ENCODE data around the gene IL21R. TPM values are rescaled to one million over a fixed set of nuclear protein-coding genes. Genes with fewer than 3 reads are reported as not detected.

The IL21R gene
- total and polyA plus RNA-seq, 3 donors from 2014 or later: 0.31 to 2.3 (median 0.87) TPM

DNA sequence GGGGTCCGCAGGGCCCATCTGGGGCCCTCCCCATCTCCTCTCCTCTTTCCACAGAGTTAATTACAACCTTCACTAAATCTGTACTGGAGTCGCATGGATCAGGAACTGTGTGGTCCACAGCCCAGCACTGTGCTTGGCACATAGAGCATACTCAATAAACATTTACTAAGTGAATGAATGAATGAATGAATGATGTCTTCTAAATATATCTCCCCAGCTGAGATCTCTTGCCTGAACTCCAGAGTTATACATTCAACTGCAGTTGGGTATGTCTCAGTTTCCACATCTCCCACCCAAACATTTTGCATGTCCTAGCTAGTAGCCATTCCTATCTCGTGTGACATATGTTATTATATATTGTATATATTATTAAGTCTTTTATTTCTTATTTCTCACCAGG is 28.7 kb upstream of the IL21R start:
- no peak for TF ChIP-seq POLR2A (IDR thresholded peaks at IDR 0.05)
- TF ChIP-seq, protein P1, sequence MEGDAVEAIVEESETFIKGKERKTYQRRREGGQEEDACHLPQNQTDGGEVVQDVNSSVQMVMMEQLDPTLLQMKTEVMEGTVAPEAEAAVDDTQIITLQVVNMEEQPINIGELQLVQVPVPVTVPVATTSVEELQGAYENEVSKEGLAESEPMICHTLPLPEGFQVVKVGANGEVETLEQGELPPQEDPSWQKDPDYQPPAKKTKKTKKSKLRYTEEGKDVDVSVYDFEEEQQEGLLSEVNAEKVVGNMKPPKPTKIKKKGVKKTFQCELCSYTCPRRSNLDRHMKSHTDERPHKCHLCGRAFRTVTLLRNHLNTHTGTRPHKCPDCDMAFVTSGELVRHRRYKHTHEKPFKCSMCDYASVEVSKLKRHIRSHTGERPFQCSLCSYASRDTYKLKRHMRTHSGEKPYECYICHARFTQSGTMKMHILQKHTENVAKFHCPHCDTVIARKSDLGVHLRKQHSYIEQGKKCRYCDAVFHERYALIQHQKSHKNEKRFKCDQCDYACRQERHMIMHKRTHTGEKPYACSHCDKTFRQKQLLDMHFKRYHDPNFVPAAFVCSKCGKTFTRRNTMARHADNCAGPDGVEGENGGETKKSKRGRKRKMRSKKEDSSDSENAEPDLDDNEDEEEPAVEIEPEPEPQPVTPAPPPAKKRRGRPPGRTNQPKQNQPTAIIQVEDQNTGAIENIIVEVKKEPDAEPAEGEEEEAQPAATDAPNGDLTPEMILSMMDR (IDR thresholded peaks at IDR 0.05): no peak
- WGBS, 2 donors: 93 to 94% methylated on average over 3 of the region's 3 CpGs
- H3K36me3 ChIP-seq (ENCODE audit: low read depth, missing control alignments): no peaks in the 10 kb centered on the region
- no peak overlapping the region for H3K4me3 ChIP-seq
- no peak overlapping the region for H3K27ac ChIP-seq
- intact Hi-C loops (cut with DNase I; ENCODE audit: low total_unique reads): no loop called here
- H3K27me3 ChIP-seq: no peaks in the 10 kb centered on the region
- H3K9me3 ChIP-seq: no peaks in the 10 kb centered on the region
- H3K4me1 ChIP-seq: peaks cover 2% of the 10 kb centered on the region
- no peak for DNase-seq

DNA sequence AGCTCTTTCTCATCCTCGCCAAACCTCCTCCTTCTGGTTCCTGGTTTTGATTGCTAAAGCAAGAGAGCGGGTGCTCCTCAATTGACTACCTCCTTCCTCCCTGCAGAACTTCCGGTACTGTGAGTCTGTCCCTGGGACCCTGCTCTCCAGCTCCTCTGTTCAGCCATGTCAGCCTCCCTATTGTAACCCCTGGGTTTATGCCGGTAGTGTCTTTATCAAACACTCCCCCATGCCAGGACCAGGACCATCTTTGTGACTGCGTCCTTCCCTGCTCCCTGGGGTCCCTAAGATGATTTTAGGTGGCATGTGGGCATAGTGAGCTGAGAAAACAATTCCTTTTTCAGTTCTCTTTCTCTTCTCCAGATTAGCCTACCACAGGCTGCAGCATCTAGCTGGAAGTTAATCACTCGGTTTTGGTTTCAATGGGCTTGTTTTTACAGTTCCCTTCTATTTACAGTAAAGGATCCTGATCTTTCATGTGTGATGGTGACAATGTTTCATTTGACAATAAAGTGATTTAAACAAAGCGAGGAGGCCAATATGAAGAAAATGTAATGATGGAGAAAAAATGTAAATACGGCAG is 27.7 kb upstream of the IL21R start:
- H3K4me1 ChIP-seq: peaks cover 2% of the 10 kb centered on the region
- H3K4me3 ChIP-seq: peak overlapping the region in 1 of 2 donors; percentile 31
- H3K27ac ChIP-seq: no peak overlapping the region
- no peaks in the 10 kb centered on the region for H3K36me3 ChIP-seq (ENCODE audit: low read depth, missing control alignments)
- H3K27me3 ChIP-seq: no peaks in the 10 kb centered on the region
- H3K9me3 ChIP-seq: no peaks in the 10 kb centered on the region
- intact Hi-C loops (cut with DNase I; ENCODE audit: low total_unique reads): no loop called here
- TF ChIP-seq, protein P1 (IDR thresholded peaks at IDR 0.05): no peak
- no peak for TF ChIP-seq POLR2A (IDR thresholded peaks at IDR 0.05)
- WGBS, 2 donors: 63 to 65% methylated on average over 8 of the region's 8 CpGs
- DNase-seq: no peak

GRCh38 chr16:27374804-27375425 is 27.1 kb upstream of the IL21R start:
- 12 to 15% methylated on average over 9 of the region's 9 CpGs for WGBS, 2 donors
- no peak overlapping the region for H3K27ac ChIP-seq
- peak overlapping the region in 1 of 2 donors; percentile 31 for H3K4me3 ChIP-seq
- intact Hi-C loops (cut with DNase I; ENCODE audit: low total_unique reads): no loop called here
- peaks cover 2% of the 10 kb centered on the region for H3K4me1 ChIP-seq
- no peaks in the 10 kb centered on the region for H3K27me3 ChIP-seq
- H3K36me3 ChIP-seq (ENCODE audit: low read depth, missing control alignments): no peaks in the 10 kb centered on the region
- H3K9me3 ChIP-seq: no peaks in the 10 kb centered on the region
- TF ChIP-seq, protein P1 (IDR thresholded peaks at IDR 0.05): peak in 2 of 3 experiments; percentile 32 to 42
- no peak for TF ChIP-seq POLR2A (IDR thresholded peaks at IDR 0.05)
- DNase-seq: peak; percentile 80

DNA sequence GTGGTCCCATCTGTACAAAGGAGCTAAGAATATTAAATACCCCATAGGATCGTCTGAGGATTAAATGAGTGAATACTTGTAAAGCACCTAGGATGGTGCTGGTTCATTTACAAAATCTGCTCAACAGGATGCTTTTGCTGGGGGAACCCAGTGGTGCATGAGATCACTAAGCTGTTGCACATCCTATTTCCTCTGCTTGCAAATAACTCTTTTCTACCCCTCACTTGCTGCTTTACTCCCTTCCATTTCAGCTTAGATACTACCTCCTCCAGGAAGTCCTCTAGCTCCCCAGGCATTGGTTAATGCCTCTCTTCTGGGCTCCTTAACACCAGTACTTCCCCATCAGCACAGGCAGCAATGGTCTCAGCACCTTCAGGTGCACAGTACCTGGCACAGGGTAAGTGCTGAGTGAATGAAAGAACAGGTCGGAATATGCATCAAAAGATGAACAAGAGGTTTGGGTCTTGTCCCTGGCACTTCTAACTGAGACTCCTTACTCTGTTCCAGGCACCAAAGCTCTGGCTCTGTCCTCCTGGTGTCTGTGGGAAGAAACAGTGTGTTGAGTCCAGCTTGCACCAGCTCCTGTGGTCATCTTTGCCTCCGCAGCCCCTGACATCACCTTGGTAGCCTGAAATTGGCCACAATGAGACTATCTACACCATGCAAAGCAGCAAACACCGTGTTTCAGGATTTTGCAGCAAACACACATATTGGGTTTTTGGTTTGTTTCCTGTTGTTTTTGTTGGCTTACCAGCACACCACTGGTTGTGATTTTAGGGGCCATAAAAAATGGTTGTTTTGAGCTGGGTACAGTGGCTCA is 24.1 kb upstream of the IL21R start:
- no peaks in the 10 kb centered on the region for H3K27me3 ChIP-seq
- H3K9me3 ChIP-seq: no peaks in the 10 kb centered on the region
- TF ChIP-seq POLR2A (IDR thresholded peaks at IDR 0.05): no peak
- TF ChIP-seq, protein P1 (IDR thresholded peaks at IDR 0.05): no peak
- intact Hi-C loops (cut with DNase I; ENCODE audit: low total_unique reads): no loop called here
- H3K36me3 ChIP-seq (ENCODE audit: low read depth, missing control alignments): no peaks in the 10 kb centered on the region
- DNase-seq: no peak
- 61 to 86% methylated on average over 4 of the region's 4 CpGs for WGBS, 2 donors
- H3K4me3 ChIP-seq: no peak overlapping the region
- peaks cover 2% of the 10 kb centered on the region for H3K4me1 ChIP-seq
- no peak overlapping the region for H3K27ac ChIP-seq
